G401.6 (cell line): ENCODE data around the gene SCCPDH.
"Not testable (repeated sequence)": the region's sequence is repeated elsewhere in the genome, so short reads cannot be mapped to it uniquely, and the experiment has no call there.

Source experiments
- FAIRE-seq: peaks from 2 replicates; lab custom pipeline; 2012; peaks lifted over from hg19 to GRCh38; lab: Jason Lieb, UNC

Gene SCCPDH

GRCh38 chr1:246724016-246724730, at the start of gene SCCPDH:
SCCPDH (plus strand) TSS chr1:246724409; CDS start chr1:246724423, 14 bp downstream.
- FAIRE-seq, result no peak

GRCh38 chr1:246677842-246678241, 46.4 kb upstream of the SCCPDH start:
- no peak for FAIRE-seq

GRCh38 chr1:246678816-246679793, 45.1 kb upstream of the SCCPDH start:
- no peak for FAIRE-seq

GRCh38 chr1:246679794-246680177, 44.4 kb upstream of the SCCPDH start:
- FAIRE-seq, result no peak

DNA sequence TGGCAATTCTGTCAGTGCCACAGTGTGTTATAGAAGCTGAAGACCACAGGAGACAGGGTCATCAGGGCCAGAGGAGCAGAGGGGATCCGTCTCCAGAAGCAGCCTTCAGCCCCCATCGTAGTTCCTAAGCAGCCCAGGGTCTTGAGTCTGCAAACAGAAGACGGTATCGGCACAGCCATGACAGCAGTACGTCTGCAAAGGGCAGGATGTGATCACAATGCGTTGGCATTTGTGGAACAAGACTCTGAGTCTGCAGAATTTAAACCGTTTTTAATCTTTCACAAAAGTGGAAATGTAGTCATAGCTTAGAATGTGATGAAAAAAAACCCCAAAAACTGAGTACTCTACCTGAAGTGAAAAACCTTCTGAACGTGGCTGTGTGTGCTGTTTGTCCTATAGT, 44.0 kb upstream of the SCCPDH start:
- no peak for FAIRE-seq

- no peak for FAIRE-seq
Measured at GRCh38 chr1:246680696-246681130, 43.5 kb upstream of the SCCPDH start.

GRCh38 chr1:246681900-246682895, 42.0 kb upstream of the SCCPDH start:
- no peak for FAIRE-seq

- no peak for FAIRE-seq
Measured at GRCh38 chr1:246683521-246683920, 40.7 kb upstream of the SCCPDH start.

- no peak for FAIRE-seq
Measured at GRCh38 chr1:246687002-246687401, 37.2 kb upstream of the SCCPDH start.

GRCh38 chr1:246689409-246690008, 34.7 kb upstream of the SCCPDH start:
- FAIRE-seq, result no peak

GRCh38 chr1:246690100-246690499, 34.1 kb upstream of the SCCPDH start:
- FAIRE-seq, result no peak

- no peak for FAIRE-seq
Measured at GRCh38 chr1:246691622-246692495, 32.4 kb upstream of the SCCPDH start.

- not testable (repeated sequence) for FAIRE-seq
Measured at GRCh38 chr1:246694213-246694895, 29.9 kb upstream of the SCCPDH start.

GRCh38 chr1:246695136-246695535, 29.1 kb upstream of the SCCPDH start:
- no peak for FAIRE-seq

DNA sequence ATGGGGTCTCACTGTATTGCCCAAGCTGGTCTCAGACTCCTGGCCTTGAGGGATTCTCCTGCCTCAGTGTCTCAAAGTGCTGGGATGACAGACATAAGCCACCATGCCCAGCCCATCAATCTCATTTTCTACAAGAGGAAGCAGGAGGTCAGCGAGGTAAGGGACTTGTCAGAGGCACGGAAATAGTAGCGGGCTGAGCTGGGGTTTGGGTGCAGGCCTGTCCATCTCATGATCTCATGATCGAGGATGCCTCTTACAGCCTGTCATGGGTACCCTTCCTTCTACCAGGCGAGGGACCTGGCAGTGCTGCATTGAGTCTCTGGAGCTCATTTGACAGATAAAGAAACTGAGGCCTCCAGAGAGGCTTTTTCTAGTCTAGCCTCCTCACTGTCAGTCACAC, 28.5 kb upstream of the SCCPDH start:
- FAIRE-seq, result no peak

DNA sequence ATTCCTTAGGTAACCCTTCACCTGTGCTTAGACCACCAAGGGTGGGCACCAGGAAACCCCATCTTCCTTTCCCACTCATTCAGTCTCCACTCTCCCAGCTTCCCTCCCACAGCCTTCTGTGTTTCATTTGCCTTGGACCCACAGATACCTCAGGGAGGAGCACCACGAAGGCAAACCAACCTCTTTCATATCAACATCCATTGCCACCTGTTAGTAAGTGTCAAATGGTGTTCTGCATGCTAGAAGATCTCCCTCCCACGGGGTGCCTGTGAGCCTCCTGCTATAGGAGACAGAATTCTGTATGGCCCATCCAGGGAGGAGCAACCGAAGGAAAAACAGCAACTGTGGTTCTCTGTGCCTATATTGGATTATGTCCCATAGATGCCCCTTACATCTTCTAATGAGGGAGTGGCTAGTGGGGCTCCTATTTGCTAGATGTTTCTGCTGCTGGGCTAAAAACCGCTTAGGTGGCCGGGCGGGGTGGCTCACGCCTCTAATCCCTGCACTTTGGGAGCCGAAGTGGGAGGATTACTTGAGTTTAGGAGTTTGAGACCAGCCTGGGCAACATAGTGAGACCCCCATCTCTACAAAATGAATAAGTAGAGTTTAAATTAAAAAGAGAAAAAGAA, 25.6 kb upstream of the SCCPDH start:
- FAIRE-seq, result no peak

DNA sequence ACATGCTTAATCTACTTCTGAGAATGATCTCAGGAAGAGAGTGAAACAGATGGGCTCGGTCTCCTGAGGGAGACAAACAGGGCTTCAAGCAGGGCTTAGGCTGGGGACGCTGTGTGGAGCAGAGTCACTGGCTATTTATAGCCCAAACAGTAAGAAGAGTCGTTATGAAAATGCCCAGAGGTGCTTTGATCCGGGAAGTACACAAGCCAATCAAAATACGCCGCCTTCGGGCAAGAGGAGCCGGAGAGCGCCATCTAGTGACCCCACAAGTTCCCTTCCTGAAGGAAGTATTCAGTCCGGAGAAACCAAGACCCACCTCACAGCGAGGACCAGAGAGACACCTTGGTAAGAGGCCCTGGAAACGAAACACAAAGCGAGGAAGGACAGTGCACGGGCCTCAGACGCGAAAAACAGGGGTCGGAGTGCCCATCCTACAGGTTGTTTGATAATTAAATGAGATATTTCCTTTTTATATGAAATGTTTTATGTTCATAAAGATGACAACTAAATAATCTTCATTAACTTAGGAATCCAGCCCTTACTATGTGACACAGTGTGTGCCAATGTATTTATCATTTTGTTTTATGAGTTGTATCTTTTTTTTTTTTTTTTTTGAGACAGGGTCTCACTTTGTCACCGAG, 25.0 kb upstream of the SCCPDH start:
- peak; percentile 74 for FAIRE-seq

DNA sequence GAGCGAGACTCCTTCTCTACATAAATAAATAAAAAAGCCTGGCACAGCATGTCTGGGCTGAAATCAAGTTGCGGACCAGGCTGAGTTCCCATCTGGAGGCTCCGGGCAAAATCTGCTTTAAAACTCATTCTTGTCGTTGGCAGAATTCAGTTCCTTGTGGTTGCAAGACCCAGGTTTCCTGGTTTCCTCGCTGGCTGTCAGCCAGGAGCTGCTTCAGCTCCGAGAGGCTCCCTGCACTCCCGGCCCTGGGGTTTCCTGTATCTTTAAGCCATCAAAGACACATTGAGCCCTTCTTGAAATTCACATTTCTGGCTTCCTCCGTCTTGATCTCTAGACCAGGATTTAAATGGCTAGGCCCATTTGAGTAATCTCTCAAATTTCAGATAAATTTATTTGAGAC, 20.6 kb upstream of the SCCPDH start:
- FAIRE-seq, result no peak

- FAIRE-seq, result no peak
Measured at GRCh38 chr1:246705368-246705767, 18.8 kb upstream of the SCCPDH start.
